Keratinocyte (primary cell): Measurements from ENCODE around the gene GNG14.

Experiments used
- CTCF ChIP-seq, 3 experiments: IDR thresholded peaks in 1 of 3; conservative IDR thresholded peaks in 1 of 3; optimal IDR thresholded peaks in 1 of 3; 2 replicates in 2 of 3; 3 replicates in 1 of 3; pipeline versions ENCODE3 to v1.5.1; 2011; ENCODE audit warnings: low read length in 3 of 3, mild to moderate bottlenecking in 3 of 3, moderate library complexity in 2 of 3, control low read depth in 1 of 3, inconsistent platforms in 1 of 3; ENCODE audit not compliant: insufficient read depth in 2 of 3; ENCODE audit errors: extremely low read depth in 1 of 3
- EZH2 ChIP-seq: IDR thresholded peaks from one replicate; pipeline ENCODE4 v1.6.1; 2012; ENCODE audit warnings: inconsistent platforms, mild to moderate bottlenecking, low read length, moderate library complexity

- no peak for TF ChIP-seq CTCF (optimal IDR thresholded peaks at IDR 0.05 in 1 of 3, IDR thresholded peaks at IDR 0.05 in 1 of 3, conservative IDR thresholded peaks at IDR 0.05 in 1 of 3; ENCODE audit: extremely low read depth in 1 of 3, insufficient read depth in 2 of 3, low read length in 3 of 3)
- TF ChIP-seq EZH2 = no peak
These were observed 27.3 kb downstream of the GNG14 start for GRCh38 chr19:12715102-12715501.
